Lung microvascular endothelial cell (primary cell): ENCODE results near the gene SLC25A5. TPM values are rescaled to one million over a fixed set of nuclear protein-coding genes. Genes with fewer than 3 reads are reported as not detected.
"Not testable (repeated sequence)": the region's sequence is repeated elsewhere in the genome, so short reads cannot be mapped to it uniquely, and the experiment has no call there.

Experiments
- DNase-seq, 2 donors: peaks; one replicate each; pipeline versions ENCODE4 v3.0.0 to v3.0.0-alpha.2; 2010; ENCODE audit warnings: low read depth in 2 of 2
- total RNA-seq: library from RNA; depleted of rRNA; stranded (reverse); fragments of >200 nt; gene quantifications from 2 replicates; pipeline ENCODE4 v1.2.1, GENCODE V29; 2014

The SLC25A5 gene
- total RNA-seq, 1 donor from 2014 or later, result 146 TPM

DNA sequence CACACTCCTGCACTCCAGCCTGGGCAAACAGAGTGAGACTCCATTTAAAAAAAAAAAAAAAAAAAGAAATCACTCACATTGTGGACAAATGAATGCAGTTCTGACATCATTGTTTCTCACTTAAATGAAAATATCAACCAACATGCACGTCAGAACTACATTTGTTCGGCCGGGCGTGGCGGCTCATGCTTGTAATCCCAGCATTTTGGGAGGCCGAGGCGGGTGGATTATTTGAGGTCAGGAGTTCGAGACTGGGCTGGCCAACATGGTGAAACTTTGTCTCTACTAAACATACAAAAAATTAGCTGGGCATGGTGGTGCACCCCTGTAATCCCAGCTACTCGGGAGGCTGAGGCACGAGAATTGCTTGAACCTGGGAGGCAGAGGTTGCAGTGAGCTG is 36.9 kb downstream of the SLC25A5 start:
- not testable (repeated sequence) for DNase-seq

DNA sequence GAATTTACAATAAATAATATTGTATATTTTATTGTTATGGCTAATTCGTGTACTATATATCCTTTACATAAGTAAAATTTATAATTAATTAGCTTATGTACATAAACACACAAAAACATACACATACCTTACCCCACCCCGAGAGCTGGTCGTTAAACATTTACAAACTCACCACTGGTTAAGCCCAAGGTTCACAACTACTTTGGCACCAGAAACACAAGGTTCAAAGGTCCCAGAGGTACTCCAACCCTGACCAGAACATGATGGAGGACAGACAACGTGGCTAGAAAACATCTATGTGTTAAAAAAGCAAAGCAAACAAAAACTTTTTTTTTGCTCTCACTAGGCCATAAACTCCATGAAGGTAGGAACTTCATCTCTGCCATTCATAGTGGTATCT is 37.7 kb downstream of the SLC25A5 start:
- no peak for DNase-seq

DNA sequence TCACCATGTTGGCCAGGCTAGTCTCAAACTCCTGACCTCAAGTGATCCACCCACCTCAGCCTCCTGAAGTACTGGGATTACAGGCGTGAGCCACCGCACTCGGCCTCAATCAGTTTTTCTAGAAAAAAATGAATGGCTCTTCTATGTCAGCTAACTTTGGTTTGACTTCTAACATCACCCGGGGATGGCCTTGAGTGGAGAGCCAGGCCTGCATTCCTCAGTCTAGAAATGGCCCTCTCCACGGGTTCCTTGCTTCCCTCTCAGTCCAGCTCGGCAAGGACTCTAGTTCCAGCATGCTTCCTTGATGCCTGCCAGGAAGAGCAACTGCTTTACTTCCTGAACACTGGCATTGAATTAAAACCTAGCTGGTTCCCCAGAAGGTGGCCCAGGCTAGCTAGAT is 39.0 kb downstream of the SLC25A5 start:
- DNase-seq, result no peak

DNA sequence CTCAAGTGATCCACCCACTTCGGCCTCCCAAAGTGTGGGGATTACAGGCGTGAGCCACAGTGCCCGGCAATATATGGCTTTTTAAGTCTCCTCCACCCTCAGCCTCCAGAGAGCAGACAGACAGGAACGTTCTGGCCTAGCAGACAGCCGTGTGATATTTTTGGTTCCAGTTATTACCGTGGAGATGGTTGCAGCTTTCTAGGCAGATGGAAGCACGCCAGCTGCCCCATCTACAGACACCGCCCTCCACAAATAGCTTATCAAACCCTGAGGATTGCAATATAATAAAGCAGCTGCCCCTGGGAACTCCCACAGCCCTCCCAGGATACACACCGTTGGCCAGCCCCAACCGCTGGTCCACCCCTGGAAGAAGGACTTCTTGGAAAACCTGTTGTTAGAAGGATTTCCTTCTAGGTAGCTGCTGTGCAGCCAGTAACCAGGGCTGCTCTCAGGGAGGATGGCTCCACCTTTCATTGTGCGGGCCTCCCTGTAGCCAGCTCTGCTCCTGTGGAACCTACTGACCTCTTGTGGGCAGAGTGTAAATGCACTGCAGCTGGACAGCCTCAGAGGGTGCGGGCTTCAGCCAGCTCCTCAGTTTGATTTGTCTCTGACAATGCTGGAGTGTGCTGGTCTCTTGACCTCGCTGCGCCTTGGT is 44.0 kb downstream of the SLC25A5 start:
- peak; percentile 74 to 76 for DNase-seq

DNA sequence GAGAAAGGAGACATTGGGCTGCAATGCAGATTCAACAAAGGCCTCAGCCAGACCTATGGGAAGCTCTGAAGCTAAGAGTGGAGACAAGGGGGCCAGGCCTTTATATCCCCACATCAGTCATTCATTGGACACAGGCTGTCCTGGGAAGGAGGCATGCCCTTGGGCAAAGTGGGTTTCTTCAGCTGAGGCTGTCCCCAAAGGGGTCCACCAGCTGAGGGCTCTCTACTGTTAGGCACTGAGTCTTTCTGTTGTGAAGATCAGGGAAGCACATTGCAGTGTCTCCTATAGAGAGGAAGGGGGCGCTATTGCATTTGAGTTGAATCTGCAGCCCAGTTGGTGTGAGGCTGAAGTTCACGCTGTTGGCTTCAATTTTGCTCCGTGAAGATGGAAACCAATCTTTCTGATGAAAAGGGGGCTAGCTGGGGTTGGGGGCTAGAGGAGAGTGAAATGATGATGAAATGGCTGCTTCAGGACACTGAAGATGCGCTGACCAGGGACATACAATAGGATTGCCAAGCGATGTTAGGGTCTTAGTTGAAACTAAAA is 48.0 kb downstream of the SLC25A5 start:
- DNase-seq, result peak; percentile 76 to 79

DNA sequence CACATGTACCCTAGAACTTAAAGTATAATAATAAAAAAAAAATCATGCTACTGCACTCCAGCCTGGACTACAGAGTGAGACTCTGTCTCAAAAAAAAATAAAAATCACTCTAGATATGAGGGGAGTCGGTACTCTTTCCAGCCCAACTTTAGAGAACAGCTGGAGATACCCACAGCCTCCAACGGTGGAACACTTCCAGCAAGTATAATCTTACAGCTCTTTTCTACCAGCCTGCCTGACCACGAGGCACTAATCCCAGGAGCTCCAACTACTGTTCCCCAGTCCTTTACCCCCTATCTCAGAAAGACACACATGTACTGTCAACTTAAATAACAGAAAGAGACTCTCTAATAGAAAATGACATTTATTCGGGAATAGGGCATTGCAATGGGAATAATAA is 50.1 kb downstream of the SLC25A5 start:
- DNase-seq, result no peak

Other genes starting within 250 kb of the SLC25A5 start
- gene PGRMC1, start 232.2 kb upstream of the SLC25A5 start, total RNA-seq, result 66.0 and 81.7 TPM in 2 replicates
- 9.8 and 12.5 TPM in 2 replicates for gene SLC25A43, start 69.1 kb upstream of the SLC25A5 start, total RNA-seq
- 28.8 and 35.1 TPM in 2 replicates for gene STEEP1, start 97.0 kb downstream of the SLC25A5 start, total RNA-seq
- gene UBE2A, start 106.1 kb downstream of the SLC25A5 start, total RNA-seq, result 14.6 and 16.3 TPM in 2 replicates
- gene NKRF, start 138.0 kb downstream of the SLC25A5 start, total RNA-seq, result 2.8 and 3.4 TPM in 2 replicates
- gene SEPTIN6, start 224.7 kb downstream of the SLC25A5 start, total RNA-seq, result 16.1 and 16.3 TPM in 2 replicates